HEK293 (cell line): ENCODE results near the gene TRIM7.

Experiments used
- CTCF ChIA-PET: fragments of 350-600 bp; formaldehyde crosslinking; extraction: SDS; loops from one replicate; lab custom pipeline; 2021; ENCODE audit warnings: antibody characterized with exemption; lab: Yijun Ruan, JAX
- POLR2A ChIA-PET: fragments of 300-600 bp; formaldehyde crosslinking; extraction: SDS; loops from one replicate; lab custom pipeline; 2020; ENCODE audit warnings: antibody characterized with exemption, inconsistent platforms; lab: Yijun Ruan, JAX
- H3K27ac ChIP-seq: fragments of 200-500 bp; sonication (Bioruptor generic); 2 replicates; pipeline ENCODE4 v1.5.1; 2014; ENCODE audit warnings: low read depth, low read length, control low read depth, inconsistent platforms; ENCODE audit errors: extremely low read depth
- H3K36me3 ChIP-seq, 2 experiments: fragments of 200-500 bp in 1 of 2; sonication (Bioruptor generic) in 1 of 2; 1 replicate in 1 of 2; 2 replicates in 1 of 2; pipeline ENCODE4 v1.5.1; 2014 to 2017; ENCODE audit warnings: inconsistent platforms in 2 of 2, low read length in 2 of 2; ENCODE audit not compliant: control insufficient read depth in 2 of 2, insufficient read depth in 1 of 2
- H3K4me1 ChIP-seq: fragments of 200-500 bp; sonication (Bioruptor generic); 2 replicates; pipeline ENCODE4 v1.5.1; 2014; ENCODE audit warnings: mild to moderate bottlenecking, low read length, inconsistent platforms; ENCODE audit not compliant: control insufficient read depth, insufficient read depth
- H3K4me3 ChIP-seq: 2 replicates; pipeline ENCODE4 v1.5.1; 2011; ENCODE audit warnings: low read depth, mild to moderate bottlenecking, control low read depth, low read length, moderate library complexity
- H3K9me3 ChIP-seq: fragments of 200-500 bp; sonication (Bioruptor generic); 2 replicates; pipeline ENCODE4 v1.5.1; 2014; ENCODE audit warnings: low read depth, low read length, inconsistent platforms; ENCODE audit not compliant: control insufficient read depth, insufficient read depth
- BCL11B ChIP-seq: fragments of 450-650 bp; formaldehyde crosslinking; IDR thresholded peaks from 2 replicates; pipeline ENCODE4 v1.5.1; 2016; ENCODE audit warnings: low read depth, missing biosample characterization, missing genetic modification characterization
- GLI4 ChIP-seq: fragments of 450-650 bp; formaldehyde crosslinking; IDR thresholded peaks from 2 replicates; pipeline ENCODE4 v1.5.1; 2016; ENCODE audit warnings: missing biosample characterization, missing genetic modification characterization
- GLIS1 ChIP-seq: fragments of 450-650 bp; formaldehyde crosslinking; IDR thresholded peaks from 2 replicates; pipeline ENCODE4 v1.5.1; 2016; ENCODE audit warnings: missing biosample characterization, missing genetic modification characterization
- HIC1 ChIP-seq: fragments of 450-650 bp; formaldehyde crosslinking; IDR thresholded peaks from 2 replicates; pipeline ENCODE4 v1.5.1; 2016; ENCODE audit warnings: missing biosample characterization, missing genetic modification characterization
- ZBTB1 ChIP-seq: fragments of 450-650 bp; formaldehyde crosslinking; IDR thresholded peaks from 2 replicates; pipeline ENCODE4 v1.5.1; 2016; ENCODE audit warnings: missing biosample characterization, missing genetic modification characterization
- ZBTB11 ChIP-seq: fragments of 450-650 bp; formaldehyde crosslinking; conservative IDR thresholded peaks from 2 replicates; pipeline ENCODE4 v1.5.1; 2016; ENCODE audit warnings: low read depth, missing biosample characterization, missing genetic modification characterization
- ZEB2 ChIP-seq: fragments of 450-650 bp; formaldehyde crosslinking; IDR thresholded peaks from 2 replicates; pipeline ENCODE4 v1.5.1; 2016; ENCODE audit warnings: missing biosample characterization, missing genetic modification characterization
- ZFP37 ChIP-seq: fragments of 450-650 bp; formaldehyde crosslinking; IDR thresholded peaks from 2 replicates; pipeline ENCODE4 v1.5.1; 2016; ENCODE audit warnings: missing biosample characterization, missing genetic modification characterization
- ZIC2 ChIP-seq: fragments of 450-650 bp; formaldehyde crosslinking; IDR thresholded peaks from 2 replicates; pipeline ENCODE4 v1.5.1; 2016; ENCODE audit warnings: missing biosample characterization, missing genetic modification characterization
- ZNF473 ChIP-seq: fragments of 450-650 bp; formaldehyde crosslinking; IDR thresholded peaks from 2 replicates; pipeline ENCODE4 v1.5.1; 2017; ENCODE audit warnings: missing biosample characterization, missing genetic modification characterization
- ZNF510 ChIP-seq: fragments of 450-650 bp; formaldehyde crosslinking; IDR thresholded peaks from 2 replicates; pipeline ENCODE4 v1.5.1; 2018; ENCODE audit warnings: mild to moderate bottlenecking, missing genetic modification characterization, missing biosample characterization; ENCODE audit not compliant: insufficient replicate concordance
- ZNF600 ChIP-seq: fragments of 450-650 bp; formaldehyde crosslinking; IDR thresholded peaks from 2 replicates; pipeline ENCODE4 v1.5.1; 2016; ENCODE audit warnings: missing biosample characterization, missing genetic modification characterization
- ZNF623 ChIP-seq: fragments of 450-650 bp; formaldehyde crosslinking; IDR thresholded peaks from 2 replicates; pipeline ENCODE4 v1.5.1; 2016; ENCODE audit warnings: missing biosample characterization, missing genetic modification characterization
- ZNF629 ChIP-seq: fragments of 450-650 bp; formaldehyde crosslinking; IDR thresholded peaks from 2 replicates; pipeline ENCODE4 v1.5.1; 2017; ENCODE audit warnings: missing biosample characterization, missing genetic modification characterization
- ZSCAN5A ChIP-seq: fragments of 450-650 bp; formaldehyde crosslinking; IDR thresholded peaks from 2 replicates; pipeline ENCODE4 v1.5.1; 2016; ENCODE audit warnings: missing biosample characterization, missing genetic modification characterization
- TF ChIP-seq, protein P1 (sequence below): fragments of 450-650 bp; formaldehyde crosslinking; IDR thresholded peaks from 2 replicates; pipeline ENCODE4 v1.5.1; 2017; ENCODE audit warnings: missing biosample characterization, missing genetic modification characterization
- TF ChIP-seq, protein P2 (sequence below): fragments of 450-650 bp; formaldehyde crosslinking; IDR thresholded peaks from 2 replicates; pipeline ENCODE4 v1.5.1; 2017; ENCODE audit warnings: missing biosample characterization, missing genetic modification characterization
- TF ChIP-seq, protein P3 (sequence below): fragments of 450-650 bp; formaldehyde crosslinking; IDR thresholded peaks from 2 replicates; pipeline ENCODE4 v1.5.1; 2016; ENCODE audit warnings: missing biosample characterization, missing genetic modification characterization
- TF ChIP-seq, protein P4 (sequence below): fragments of 450-650 bp; formaldehyde crosslinking; IDR thresholded peaks from 2 replicates; pipeline ENCODE4 v1.5.1; 2016; ENCODE audit warnings: missing biosample characterization, missing genetic modification characterization, borderline replicate concordance

The TRIM7 gene

DNA sequence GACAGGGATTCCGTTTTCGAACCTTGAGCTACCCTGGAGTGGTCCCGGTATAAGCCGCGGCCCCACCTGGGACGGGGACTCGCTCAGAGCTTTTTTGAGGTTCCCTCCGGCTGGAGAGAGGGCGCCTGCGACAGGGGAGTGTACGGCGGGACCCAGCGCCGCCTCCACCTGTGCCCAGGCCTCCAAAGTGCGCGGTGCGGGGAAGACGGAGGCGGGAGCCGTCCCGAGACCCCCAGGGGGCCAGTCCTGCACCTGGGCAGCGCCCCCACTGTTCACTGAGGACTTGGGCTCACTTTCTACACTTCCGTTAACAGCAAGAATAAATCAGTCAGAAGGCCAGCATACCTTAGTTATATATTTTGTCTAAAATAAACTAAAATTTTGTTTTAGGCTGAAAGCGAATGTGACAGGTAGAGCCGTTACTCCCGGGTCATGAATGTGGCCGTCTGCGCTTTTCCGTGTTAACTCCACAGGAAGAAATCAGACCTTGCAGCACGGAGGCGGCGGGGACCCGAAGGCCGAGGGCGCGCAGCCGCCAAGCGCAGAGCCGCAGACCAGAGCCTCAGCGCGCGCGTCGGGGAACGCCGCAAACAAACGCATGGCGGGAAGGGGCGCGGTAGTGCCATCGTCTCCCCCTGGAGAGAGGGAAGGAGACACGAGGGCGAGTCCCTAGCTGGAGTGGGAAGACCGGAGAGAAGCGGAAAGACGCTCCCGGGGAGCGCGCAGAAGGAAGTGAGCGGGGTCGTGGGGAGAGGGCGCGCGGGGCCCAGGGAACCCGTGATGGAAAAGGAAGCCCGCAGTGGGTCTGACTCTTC, 14.1 kb downstream of the TRIM7 start (continued):
- TF ChIP-seq ZBTB11 (tag by site-specific recombination) (peak; percentile 60), GLI4 (tag by site-specific recombination) (0 out of 2 replicates have a peak, but pooled peaks have one; percentile 64), ZIC2 (tag by site-specific recombination) (peak; percentile 64), GLIS1 (tag by site-specific recombination) (peak; percentile 82), ZEB2 (tag by site-specific recombination) (0 out of 2 replicates have a peak, but pooled peaks have one; percentile 68), ZNF510 (tag by site-specific recombination) (no peak), BCL11B (no peak), ZNF623 (tag by site-specific recombination) (no peak), ZNF629 (tag by site-specific recombination) (no peak)
- TF ChIP-seq, protein P1, sequence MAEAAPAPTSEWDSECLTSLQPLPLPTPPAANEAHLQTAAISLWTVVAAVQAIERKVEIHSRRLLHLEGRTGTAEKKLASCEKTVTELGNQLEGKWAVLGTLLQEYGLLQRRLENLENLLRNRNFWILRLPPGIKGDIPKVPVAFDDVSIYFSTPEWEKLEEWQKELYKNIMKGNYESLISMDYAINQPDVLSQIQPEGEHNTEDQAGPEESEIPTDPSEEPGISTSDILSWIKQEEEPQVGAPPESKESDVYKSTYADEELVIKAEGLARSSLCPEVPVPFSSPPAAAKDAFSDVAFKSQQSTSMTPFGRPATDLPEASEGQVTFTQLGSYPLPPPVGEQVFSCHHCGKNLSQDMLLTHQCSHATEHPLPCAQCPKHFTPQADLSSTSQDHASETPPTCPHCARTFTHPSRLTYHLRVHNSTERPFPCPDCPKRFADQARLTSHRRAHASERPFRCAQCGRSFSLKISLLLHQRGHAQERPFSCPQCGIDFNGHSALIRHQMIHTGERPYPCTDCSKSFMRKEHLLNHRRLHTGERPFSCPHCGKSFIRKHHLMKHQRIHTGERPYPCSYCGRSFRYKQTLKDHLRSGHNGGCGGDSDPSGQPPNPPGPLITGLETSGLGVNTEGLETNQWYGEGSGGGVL (tag by site-specific recombination) = peak; percentile 13; the same call in 1 of the 2 replicates
- TF ChIP-seq, protein P2, sequence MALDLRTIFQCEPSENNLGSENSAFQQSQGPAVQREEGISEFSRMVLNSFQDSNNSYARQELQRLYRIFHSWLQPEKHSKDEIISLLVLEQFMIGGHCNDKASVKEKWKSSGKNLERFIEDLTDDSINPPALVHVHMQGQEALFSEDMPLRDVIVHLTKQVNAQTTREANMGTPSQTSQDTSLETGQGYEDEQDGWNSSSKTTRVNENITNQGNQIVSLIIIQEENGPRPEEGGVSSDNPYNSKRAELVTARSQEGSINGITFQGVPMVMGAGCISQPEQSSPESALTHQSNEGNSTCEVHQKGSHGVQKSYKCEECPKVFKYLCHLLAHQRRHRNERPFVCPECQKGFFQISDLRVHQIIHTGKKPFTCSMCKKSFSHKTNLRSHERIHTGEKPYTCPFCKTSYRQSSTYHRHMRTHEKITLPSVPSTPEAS = no peak
- TF ChIP-seq, all 188 proteins: peak for 30

GRCh38 chr5:181189962-181190710, 14.9 kb downstream of the TRIM7 start:
- no peaks in the 10 kb centered on the region for H3K9me3 ChIP-seq
- ChIA-PET CTCF (interaction anchor here (0.6 to 4.1 kb wide), 7 partner anchors 14 to 61 kb away, joined by 3 to 27 read pairs (median 4); partner anchors contain the start of gene TRIM7), POLR2A (interaction anchor here (0.9 to 6.8 kb wide), 7 partner anchors 16 to 71 kb away, joined by 4 to 86 read pairs (median 5); partner anchors contain the start of genes RACK1, TRIM41, TRIM52 and TRIM7)
- H3K4me1 ChIP-seq = no peaks in the 10 kb centered on the region
- H3K27ac ChIP-seq = no peak overlapping the region; the same call in 1 of the 2 replicates
- no peaks in the 10 kb centered on the region for H3K36me3 ChIP-seq
- H3K4me3 ChIP-seq = peak overlapping the region; percentile 53
- TF ChIP-seq, protein P3, sequence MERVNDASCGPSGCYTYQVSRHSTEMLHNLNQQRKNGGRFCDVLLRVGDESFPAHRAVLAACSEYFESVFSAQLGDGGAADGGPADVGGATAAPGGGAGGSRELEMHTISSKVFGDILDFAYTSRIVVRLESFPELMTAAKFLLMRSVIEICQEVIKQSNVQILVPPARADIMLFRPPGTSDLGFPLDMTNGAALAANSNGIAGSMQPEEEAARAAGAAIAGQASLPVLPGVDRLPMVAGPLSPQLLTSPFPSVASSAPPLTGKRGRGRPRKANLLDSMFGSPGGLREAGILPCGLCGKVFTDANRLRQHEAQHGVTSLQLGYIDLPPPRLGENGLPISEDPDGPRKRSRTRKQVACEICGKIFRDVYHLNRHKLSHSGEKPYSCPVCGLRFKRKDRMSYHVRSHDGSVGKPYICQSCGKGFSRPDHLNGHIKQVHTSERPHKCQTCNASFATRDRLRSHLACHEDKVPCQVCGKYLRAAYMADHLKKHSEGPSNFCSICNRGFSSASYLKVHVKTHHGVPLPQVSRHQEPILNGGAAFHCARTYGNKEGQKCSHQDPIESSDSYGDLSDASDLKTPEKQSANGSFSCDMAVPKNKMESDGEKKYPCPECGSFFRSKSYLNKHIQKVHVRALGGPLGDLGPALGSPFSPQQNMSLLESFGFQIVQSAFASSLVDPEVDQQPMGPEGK (tag by site-specific recombination) = peak; percentile 68; the same call in 1 of the 2 replicates
- TF ChIP-seq, protein P4, sequence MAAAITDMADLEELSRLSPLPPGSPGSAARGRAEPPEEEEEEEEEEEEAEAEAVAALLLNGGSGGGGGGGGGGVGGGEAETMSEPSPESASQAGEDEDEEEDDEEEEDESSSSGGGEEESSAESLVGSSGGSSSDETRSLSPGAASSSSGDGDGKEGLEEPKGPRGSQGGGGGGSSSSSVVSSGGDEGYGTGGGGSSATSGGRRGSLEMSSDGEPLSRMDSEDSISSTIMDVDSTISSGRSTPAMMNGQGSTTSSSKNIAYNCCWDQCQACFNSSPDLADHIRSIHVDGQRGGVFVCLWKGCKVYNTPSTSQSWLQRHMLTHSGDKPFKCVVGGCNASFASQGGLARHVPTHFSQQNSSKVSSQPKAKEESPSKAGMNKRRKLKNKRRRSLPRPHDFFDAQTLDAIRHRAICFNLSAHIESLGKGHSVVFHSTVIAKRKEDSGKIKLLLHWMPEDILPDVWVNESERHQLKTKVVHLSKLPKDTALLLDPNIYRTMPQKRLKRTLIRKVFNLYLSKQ (tag by site-specific recombination) = no peak
- TF ChIP-seq ZSCAN5A (tag by site-specific recombination) (no peak), ZFP37 (tag by site-specific recombination) (no peak), HIC1 (tag by site-specific recombination) (no peak), ZNF600 (tag by site-specific recombination) (peak; percentile 72), ZNF473 (no peak), ZBTB1 (tag by site-specific recombination) (no peak)
